Kidney capillary endothelial cell (primary cell): ENCODE measurements around the gene OLFML2B.

Source experiments
- DNase-seq: peaks from one replicate; pipeline ENCODE4 v3.0.0-alpha.2; 2018; ENCODE audit warnings: low spot score

Gene OLFML2B

DNA sequence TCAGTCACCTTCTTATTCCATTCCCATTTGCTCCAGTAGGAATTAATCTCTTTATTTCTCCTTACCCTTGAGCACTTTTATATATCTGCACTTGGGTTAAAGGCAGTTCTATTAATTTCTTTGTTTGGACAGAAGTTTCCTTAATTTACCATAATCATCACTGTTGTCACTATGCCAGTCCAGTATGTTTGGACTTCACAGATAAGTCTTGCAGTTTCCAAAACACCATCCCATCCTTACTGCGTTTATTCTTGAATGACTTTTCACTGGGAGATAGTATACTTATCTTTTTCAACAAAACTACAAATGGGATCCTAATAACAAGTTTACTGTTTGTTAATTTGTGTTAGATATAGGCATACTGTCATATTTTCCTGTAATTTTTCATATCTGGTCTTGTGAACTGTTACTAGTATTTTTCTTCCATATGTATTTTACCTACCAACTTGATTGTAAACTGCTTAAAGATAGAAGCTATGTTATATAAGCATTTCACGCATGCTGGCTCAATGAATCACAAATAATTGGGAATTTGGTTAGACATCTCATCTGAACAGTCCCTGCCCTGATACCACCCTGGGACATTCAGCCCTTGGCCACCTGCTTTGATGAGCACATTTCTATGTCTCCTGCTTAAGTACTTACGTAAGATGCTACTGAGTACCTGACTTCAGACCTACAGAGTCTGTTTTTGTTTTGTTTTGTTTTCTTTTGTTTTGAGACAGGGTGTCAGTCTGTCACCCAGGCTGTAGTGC is 78.2 kb downstream of the OLFML2B start:
- DNase-seq, result no peak

DNA sequence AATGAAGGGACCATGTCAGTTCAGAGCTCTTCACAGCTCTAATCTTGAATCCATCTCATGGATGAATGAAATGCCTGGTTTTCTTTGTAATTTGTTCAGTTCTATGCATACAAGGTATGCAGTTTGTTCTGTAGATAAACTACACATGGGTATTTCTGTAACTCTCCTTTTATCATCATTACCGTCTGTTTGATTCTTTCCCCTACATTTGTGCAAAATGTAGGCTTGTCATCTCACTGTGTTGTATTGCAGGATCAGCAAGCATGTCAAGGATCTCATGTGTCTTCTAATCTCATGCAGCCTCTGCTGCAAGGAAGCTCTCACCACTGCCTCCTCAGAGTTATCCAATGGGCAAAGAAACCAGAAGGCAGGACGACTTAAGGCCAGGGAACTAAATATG is 79.3 kb downstream of the OLFML2B start:
- no peak for DNase-seq

DNA sequence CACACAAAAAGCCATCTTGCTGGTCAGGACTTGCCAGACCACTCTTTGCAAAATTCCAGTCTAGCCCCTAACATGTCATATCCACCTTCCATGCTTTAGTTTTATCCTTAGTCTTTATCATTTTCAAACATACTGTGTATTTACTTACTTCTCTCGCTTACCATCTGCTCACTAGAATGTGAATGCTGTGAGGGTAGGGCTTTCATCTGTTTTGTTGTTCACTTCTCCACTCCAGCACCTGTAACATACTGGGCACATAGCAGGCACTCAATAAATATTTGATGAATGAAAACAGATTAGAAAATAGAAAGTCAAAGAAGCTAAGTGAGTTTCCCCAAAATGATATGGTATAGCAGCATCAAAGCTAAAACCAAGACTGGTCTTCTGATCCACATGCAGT is 79.9 kb downstream of the OLFML2B start:
- DNase-seq, result no peak

DNA sequence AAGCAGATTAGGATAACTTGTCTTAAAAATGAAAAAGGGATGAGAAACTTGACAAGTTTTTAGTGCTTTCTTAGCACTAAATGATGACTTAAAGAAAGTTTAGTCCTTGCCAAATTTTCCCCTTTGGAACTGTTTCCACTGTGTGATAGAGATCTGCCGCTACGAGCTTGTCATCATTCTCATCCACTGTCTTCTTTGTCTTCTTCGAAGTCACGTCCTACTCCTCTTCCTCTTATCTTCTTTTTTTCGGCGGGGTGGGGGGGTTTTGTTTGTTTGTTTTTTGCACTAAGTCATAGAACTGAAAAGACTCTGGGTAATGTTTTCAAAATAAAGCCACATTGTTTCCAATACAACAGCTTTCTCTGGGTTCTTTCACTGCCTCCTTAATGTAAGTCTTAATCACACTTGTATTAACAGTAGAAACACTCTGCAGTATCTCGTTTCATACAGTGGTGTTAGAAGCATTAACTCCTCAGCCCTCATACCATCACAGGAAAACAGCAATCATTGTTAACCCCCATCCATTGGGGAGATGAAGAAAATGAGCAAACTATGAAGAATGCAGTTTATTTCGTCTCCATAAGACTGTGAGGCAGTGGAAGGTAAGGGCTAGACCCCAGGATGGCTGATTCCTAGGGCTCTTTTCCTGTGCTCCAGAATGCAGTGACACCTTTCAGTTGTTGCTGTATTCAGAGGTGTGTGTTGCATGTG is 81.8 kb downstream of the OLFML2B start:
- no peak for DNase-seq

DNA sequence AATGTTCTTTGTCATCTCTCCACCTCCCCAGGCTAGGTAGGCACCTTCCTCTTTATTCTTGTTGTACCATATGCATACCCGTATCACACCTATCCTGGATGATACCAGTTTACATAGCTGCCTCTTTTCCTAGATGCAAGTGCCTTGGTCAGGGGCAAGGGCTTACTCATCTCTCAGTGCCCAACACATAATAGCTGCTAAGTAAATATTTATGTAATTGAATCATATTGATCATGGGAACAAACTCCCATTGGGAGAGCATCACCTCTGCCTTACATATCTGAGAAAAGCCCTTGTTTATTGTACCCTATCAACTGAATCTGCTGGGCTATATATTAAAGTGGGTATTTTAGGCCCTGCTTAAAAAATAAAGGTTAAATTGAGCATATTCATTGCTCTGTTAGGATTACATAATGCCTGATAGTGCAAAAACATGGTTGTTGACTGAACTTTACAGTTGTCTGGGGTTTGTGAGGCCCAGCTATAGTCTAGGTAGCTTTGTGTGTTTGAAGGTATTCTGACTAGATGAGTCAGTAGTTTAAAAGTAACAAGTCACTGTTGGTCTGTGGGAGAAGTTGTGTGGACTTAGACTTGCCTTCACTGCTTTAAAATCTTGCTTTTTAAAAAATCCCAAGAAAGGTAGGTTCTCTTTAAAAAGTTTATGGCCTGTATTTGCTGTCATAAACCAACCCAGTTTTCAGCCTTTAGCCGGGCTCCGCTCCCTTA is 82.6 kb downstream of the OLFML2B start:
- DNase-seq, result no peak

DNA sequence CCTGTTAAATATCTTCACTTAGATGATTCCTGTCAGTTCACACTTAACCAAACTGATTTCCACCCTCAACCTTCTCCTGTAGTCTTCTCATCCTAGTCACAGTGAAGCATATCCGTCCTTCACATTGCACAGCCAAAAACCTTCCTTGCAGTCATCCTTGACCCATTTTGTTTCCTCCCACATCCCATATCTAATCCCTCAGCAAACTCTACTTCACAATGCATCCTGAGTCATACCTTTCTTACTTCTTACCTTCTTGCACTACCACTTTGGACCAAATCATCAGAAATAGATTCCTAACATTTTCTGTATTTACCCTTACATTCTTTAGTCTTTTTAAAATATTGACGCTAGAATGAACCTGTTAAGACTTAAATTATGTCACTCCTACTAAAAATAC is 86.9 kb downstream of the OLFML2B start:
- DNase-seq, result no peak

DNA sequence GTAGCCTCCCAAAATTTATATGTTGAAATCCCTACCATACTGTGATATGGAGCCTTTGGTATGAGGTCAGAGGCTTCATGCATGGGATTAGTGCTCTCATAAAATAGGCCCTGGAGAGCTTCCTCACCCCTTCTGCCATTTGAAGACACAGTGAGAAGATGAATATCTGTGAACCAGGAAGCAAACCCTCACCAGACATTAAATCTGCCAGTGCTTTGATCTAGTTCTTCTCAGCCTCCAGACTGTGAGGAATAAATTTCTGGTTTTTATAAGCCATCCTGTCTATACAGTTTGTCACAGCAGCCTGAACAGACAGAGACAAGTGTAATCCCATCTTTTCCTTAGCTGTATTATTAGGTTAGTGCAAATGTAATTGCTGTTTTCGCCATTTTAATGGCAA is 88.4 kb downstream of the OLFML2B start:
- no peak for DNase-seq

DNA sequence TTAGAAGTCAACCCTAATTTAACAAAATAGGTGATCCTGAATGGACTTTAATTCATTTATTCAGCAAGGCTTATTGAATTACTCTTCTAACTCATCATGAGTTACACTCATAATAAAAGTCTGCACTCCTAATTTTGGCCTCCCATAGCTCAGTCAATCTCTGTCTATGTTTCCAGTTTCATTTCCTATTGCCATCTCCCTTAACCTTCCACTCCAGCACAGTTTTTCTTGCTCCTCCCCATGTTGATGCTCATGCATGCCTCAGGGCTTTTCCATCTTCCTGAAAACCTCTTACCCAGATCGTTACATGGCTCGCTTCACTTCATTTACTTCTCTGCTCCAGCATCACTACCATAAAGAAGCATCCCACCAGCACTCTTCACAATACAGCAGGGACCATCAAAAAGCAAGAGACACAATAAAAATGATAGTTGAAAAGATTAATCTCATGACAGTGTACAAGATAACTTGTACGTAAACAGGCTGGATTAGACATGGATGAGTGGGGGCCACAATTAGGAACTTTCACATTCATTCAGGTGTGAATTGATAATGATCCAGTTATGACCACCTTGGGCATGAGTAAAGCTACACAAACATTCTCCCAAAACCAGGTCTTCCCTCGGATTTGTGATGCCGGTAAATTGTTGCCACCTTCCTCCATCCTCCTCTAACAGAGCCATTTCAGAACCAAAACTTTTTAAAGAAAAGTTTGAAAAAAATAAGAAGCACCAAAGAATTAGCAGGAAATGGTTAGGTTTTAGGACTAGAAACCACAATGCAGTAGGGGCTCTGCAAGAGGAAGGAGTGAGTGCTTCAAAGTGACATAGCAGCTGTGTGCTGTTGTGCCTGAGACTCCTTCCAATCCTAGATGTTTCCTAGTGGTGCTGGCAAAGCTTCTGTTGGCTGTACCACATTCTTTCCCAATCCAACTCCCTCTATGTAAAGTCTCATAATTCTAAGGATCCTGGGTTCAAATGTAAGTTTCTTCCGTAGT is 89.8 kb downstream of the OLFML2B start:
- no peak for DNase-seq
